Measurements from ENCODE around the gene TMEM132A. TPM values are rescaled to one million over a fixed set of nuclear protein-coding genes. Genes with fewer than 3 reads are reported as not detected.

The TMEM132A gene
- total and polyA plus RNA-seq, 10 of the 15 experiments (the other 5 are each of a cell fraction or from before 2014, with no cell fraction given) = 0.16 to 25.0 (median 4.3) TPM

- TF ChIP-seq ZNF592 (IDR thresholded peaks at IDR 0.05) (no peak), SIX5 (IDR thresholded peaks at IDR 0.05; ENCODE audit: low read depth, low read length, severe bottlenecking) (peak; percentile 98), SMAD1 (IDR thresholded peaks at IDR 0.05; ENCODE audit: low read depth, partially characterized antibody) (no peak), POLR2AphosphoS5 (IDR thresholded peaks at IDR 0.05; ENCODE audit: low read length) (no peak), EED (IDR thresholded peaks at IDR 0.05; ENCODE audit: low read depth) (peak; percentile 20; the same call in 1 of the 2 replicates), CUX1 (IDR thresholded peaks at IDR 0.05; ENCODE audit: insufficient replicate concordance, low read depth, low read length) (no peak), IRF3 (IDR thresholded peaks at IDR 0.05) (no peak; the same call in 1 of the 2 replicates), BCL11A (IDR thresholded peaks at IDR 0.05; ENCODE audit: low read depth, low read length) (no peak), HDAC6 (IDR thresholded peaks at IDR 0.05; ENCODE audit: unreplicated experiment) (no peak), HDAC2 (IDR thresholded peaks at IDR 0.05) (no peak), BMI1 (IDR thresholded peaks at IDR 0.05; ENCODE audit: borderline replicate concordance) (peak; percentile 92), DPF2 (IDR thresholded peaks at IDR 0.05) (no peak), ZNF622 (IDR thresholded peaks at IDR 0.05) (no peak), ZNF207 (IDR thresholded peaks at IDR 0.05; ENCODE audit: borderline replicate concordance) (peak; percentile 66; the same call in 1 of the 2 replicates), NR2C2 (IDR thresholded peaks at IDR 0.05; ENCODE audit: borderline replicate concordance, control insufficient read depth, insufficient read length, low read depth) (no peak), SMAD5 (IDR thresholded peaks at IDR 0.05; ENCODE audit: low read depth) (no peak), SRF (IDR thresholded peaks at IDR 0.05; ENCODE audit: low read depth in 2 of 2, low read length in 2 of 2) (no peak), RELB (IDR thresholded peaks at IDR 0.05; ENCODE audit: low read depth) (peak; percentile 47; the same call in 1 of the 2 replicates)
Measured at GRCh38 chr11:60913793-60914632, 10.2 kb upstream of the TMEM132A start, which contains the start of gene TMEM109 (continued).
